HG03565 (cell line): ENCODE data around the gene HSD3B2.
"Not testable (repeated sequence)": the region's sequence is repeated elsewhere in the genome, so short reads cannot be mapped to it uniquely, and the experiment has no call there.

Experiments used
- ATAC-seq: cut with Tn5 transposase; IDR thresholded peaks from one replicate; pipeline ENCODE4 v1.9.1; 2021; ENCODE audit warnings: mild to moderate bottlenecking, moderate library complexity; ENCODE audit not compliant: unreplicated experiment

HSD3B2 gene

GRCh38 chr1:119414950-119415349 lies at the start of gene HSD3B2:
Gene HSD3B2, plus strand, starts transcription at chr1:119415150. Its CDS starts 270 bp downstream, at chr1:119415420.
- no peak for ATAC-seq

- no peak for ATAC-seq
These were observed 48.5 kb upstream of the HSD3B2 start for GRCh38 chr1:119366424-119366823.

GRCh38 chr1:119367432-119368124 lies 47.4 kb upstream of the HSD3B2 start:
- ATAC-seq: no peak

GRCh38 chr1:119368554-119368953 lies 46.4 kb upstream of the HSD3B2 start, which contains the start of gene HAO2:
Gene HAO2, plus strand, starts transcription at chr1:119368785. Its CDS starts 12,301 bp downstream, at chr1:119381086.
- ATAC-seq: no peak

- ATAC-seq: no peak
These were observed 44.2 kb upstream of the HSD3B2 start for GRCh38 chr1:119370748-119371147.

DNA sequence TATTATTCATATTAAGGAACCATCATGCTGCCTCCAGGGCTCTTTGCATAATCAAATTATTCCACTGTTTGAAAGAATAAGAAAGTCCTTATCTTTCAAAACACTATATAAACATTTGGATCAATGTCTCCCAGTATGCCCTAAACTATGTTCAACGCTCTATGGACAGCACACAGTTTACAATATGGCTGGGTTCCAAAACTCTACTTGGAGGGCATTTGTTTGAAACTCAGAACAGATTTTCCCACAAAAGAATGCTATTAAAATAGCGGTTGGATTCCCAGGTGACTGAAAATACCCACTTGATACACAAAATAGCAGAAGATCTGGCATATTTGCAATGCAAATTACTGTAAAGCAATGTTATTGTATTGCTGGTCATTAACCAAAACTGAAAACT lies 43.1 kb upstream of the HSD3B2 start:
- no peak for ATAC-seq

GRCh38 chr1:119372503-119373086 lies 42.4 kb upstream of the HSD3B2 start:
- ATAC-seq: peak; percentile 39

DNA sequence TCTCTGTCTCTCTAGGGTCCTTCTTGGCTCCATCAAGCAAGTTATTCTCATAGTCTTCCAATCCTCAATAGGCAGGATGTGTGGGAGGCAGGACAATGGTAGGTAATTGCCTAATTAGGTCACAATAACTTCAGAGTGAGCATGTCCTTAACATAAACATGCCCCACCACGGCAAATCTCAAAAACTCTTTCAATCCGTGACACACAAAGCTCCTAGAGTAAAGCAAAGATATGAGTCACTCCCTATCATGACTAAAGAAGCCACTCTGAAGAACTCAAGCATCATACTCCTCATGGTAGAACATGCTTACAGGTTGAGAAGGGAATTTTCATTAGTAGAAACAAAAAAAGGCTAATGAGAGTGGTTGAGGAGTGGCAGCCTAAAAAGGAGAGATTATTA lies 41.5 kb upstream of the HSD3B2 start:
- peak; percentile 54 for ATAC-seq

DNA sequence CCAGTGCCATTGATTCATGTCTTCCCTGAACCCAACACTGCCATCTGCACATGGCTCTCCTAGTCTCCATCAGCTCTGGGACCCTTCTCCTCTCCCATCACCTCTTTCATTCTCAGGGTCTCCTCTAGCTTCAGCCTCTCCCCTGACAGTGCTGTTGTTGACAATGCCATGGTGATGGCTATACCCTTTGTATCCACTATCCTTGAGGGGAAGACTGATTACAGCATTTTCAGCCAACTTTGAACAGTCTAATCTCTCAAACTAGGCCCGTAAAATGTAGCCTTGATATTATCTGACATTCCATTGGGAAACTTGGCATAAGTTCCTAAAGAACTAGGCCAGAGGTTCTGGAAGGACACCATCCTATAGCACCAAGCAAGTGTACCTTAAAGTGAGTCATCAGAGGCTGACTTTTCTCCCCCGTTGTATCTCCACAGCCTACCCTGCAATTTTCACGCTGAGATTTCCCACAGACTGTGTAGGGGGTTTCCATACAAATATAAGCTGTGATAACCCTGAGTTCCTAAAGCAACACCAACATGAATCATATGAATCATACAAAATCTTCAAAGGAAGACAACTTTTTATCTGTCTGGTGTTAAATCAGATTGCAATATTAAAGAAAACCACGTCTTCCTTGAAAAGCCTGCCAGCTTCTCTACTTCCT lies 40.6 kb upstream of the HSD3B2 start:
- ATAC-seq: no peak

- ATAC-seq: no peak
These were observed 39.6 kb upstream of the HSD3B2 start for GRCh38 chr1:119375366-119375765.

- ATAC-seq: no peak
These were observed 38.4 kb upstream of the HSD3B2 start for GRCh38 chr1:119376594-119376993.

DNA sequence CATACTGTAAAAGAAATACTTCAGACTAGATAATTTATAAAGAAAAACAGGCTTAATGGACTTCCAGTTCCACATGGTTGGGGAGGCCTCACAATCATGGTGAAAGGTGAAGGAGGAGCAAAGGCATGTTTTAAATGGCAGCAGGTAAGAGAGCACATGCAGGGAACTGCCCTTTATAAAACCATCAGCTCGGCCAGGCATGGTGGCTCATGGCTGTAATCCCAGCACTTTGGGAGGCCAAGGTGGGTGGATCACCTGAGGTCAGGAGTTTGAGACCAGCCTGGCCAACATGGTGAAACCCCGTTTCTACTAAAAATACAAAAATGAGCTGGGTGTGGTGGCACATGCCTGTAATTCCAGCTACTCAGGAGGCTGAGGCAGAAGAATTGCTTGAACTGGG lies 37.4 kb upstream of the HSD3B2 start:
- ATAC-seq: not testable (repeated sequence)

GRCh38 chr1:119379117-119379516 lies 35.8 kb upstream of the HSD3B2 start:
- ATAC-seq: no peak

DNA sequence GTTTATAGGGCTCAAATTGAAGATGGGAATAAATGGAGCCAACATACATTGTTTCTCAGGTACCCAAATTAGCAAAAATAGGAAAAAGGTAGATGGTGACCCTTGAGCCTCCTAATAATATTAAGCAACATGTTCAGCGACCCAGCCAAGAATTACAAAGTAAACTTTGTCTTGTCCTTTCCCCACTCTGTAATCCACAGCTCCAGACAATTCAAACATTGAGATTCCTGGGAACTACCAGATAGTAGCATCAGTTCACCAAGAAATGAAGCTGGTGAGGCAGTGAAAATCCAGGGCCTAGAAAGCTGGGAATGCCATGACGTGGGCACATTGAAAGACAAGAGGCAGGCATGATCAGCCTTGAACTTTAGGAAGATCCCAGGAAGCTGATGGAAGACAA lies 34.6 kb upstream of the HSD3B2 start:
- no peak for ATAC-seq

DNA sequence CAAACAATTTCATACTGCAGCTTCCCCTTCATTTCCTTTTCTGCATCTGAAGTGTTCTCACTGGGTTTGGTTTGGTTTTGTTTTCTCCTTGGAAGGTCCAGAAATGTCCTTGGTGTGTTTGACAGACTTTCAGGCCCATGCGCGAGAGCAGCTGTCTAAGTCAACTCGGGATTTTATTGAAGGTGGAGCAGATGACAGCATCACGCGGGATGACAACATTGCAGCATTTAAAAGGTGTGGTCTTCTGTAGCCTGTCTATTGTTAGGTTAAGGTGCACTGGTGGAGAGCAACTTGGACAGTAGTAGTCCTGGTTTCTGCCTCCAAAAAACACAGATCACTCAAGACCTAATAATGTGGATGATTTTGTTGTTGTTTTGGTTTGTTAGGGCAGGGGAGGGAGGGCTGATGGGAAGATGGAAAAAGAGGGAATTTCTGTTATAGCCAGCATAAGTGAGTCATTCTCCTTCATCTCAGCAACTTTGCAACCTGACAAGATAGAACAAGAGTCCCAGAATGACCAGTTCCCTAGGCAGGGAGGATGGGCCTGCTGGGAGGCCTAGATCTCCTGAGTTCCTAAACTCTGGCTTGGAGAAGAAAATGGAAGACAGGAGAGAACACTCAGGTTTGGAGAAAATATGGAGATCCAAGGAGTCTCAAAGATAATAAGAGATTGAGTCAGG lies 33.8 kb upstream of the HSD3B2 start:
- ATAC-seq: no peak

DNA sequence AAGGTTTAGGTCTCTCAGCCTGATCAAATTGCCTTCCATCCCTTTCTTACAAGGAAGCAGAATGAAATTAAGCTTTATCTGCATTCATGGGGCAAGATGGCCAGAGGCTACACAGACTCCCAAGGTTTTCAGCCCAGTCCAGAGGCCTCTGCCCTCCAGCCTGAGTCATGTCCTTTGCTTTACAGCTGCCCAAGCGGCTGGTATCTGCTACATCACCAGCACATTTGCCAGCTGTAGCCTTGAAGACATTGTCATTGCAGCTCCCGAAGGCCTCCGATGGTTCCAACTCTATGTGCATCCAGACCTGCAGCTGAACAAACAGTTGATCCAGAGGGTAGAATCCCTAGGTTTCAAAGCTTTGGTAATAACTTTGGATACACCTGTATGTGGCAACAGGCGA lies 30.4 kb upstream of the HSD3B2 start:
- no peak for ATAC-seq

GRCh38 chr1:119385650-119386049 lies 29.3 kb upstream of the HSD3B2 start:
- ATAC-seq: no peak

DNA sequence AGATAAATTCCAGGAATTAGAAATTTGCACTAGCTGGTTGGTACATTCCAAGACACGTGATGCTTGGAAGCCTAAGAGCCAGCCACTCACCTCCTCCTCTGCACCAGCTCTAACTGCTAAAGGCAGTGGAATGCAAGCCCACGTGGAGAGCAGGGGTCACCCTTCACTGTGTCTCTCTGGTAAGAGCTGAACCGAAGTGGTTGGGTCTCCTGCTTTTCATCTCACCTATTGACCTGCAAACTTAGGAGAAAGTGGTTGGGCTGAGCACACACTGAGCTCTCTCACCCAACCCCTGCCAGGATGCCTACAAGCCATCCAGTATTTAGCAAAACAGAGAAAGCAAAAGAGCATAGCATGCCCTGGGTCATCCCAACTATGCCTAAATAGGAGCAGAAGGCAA lies 27.1 kb upstream of the HSD3B2 start:
- no peak for ATAC-seq

DNA sequence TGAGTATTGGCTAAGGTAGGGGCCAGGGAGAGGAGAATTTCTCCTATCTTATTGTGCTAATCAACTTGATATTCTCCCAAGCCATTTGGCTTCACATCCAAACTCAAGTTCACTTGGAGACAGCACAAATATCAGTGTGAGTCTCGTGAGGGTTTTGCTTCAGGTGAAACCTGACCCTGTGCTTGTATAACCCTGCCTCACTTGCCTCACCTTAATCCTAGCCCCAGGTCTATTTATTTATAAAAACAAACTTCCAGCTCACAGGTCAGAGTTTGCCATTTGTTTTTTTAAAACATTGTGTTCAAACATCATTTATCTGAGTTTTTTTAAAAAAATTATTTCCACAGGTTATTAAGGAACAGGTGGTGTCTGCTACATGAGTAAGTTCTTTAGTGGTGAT lies 26.5 kb upstream of the HSD3B2 start:
- no peak for ATAC-seq

DNA sequence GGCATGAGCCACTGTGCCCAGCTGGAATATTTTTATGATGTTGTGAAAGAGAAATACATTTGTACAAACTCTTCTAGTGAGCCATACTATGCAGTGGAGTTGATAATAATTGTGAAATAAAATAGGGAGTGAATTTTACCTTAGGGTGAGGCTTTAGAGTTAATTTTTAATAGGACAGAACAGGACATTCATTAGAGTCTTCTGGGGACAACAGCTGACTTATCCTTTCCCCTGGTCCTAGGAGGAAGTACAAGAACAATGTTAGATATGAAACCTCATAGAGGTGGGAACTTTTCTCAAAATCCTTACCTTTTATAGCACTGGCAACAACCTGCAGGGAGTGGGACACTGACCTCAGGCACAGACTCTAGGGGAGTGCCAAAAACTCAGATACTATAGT lies 24.4 kb upstream of the HSD3B2 start:
- ATAC-seq: no peak

GRCh38 chr1:119391749-119392148 lies 23.2 kb upstream of the HSD3B2 start:
- ATAC-seq: no peak

DNA sequence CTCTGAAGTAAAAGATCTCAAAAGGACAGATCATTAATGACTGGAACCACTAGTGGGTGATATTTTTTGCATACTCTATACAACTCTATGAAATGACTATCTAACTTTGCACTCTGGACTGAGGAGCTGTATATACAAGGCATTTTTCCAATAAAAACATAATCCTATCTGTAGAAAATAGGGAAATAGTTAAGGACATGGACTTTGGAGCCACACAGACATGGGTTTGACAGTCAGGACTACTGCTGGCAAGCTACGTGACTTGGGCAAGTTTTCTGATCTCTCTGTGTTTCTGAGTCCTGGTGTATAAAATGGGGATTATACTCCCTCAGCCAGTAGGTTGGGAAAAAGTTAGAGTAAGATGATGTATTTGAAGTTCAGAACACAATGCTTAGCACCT lies 20.9 kb upstream of the HSD3B2 start:
- no peak for ATAC-seq
